GM18502 (cell line): ENCODE results near the gene KRTAP5-1.
"Not testable (repeated sequence)": the region's sequence is repeated elsewhere in the genome, so short reads cannot be mapped to it uniquely, and the experiment has no call there.

Experiments
- ATAC-seq: cut with Tn5 transposase; IDR thresholded peaks from one replicate; pipeline ENCODE4 v1.9.1; 2021; ENCODE audit warnings: mild to moderate bottlenecking; ENCODE audit not compliant: unreplicated experiment, poor library complexity

KRTAP5-1 gene

GRCh38 chr11:1604181-1604580 is 19.1 kb upstream of the KRTAP5-1 start:
- ATAC-seq = no peak

DNA sequence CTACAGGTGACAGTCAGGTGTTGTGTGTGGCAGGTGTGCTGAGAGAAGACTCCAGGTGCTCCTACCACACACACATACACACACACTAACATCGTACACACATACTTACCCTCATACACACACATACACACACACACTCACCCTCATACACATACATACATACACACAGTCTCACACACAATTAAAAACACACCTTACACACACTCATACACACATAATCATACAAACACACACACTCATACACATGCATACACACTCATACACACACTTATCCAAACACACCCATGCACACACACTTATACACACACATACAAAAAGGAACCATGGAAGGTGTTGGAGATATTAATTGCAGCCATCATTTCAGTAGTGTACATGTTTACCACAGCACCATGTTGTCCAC is 18.5 kb upstream of the KRTAP5-1 start:
- no peak for ATAC-seq

DNA sequence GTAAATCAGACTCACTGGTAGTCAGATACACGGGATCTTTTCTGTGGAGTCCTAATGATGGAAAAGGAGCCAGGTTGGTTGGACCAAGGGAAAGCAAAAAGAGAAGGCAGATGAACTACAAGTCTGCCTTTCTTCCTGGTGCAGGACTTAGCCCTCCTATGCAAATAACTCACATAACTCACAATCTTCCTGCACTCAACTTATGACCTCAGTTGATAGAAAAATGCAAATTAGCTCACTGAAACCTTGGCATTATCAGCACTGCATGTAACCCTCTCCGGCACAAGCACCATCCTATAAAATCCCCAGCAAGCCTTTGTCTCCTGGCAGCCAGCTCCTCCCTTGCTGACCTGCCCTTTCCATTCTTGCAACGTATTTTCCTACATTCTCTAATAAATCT is 16.6 kb upstream of the KRTAP5-1 start:
- ATAC-seq = not testable (repeated sequence)

DNA sequence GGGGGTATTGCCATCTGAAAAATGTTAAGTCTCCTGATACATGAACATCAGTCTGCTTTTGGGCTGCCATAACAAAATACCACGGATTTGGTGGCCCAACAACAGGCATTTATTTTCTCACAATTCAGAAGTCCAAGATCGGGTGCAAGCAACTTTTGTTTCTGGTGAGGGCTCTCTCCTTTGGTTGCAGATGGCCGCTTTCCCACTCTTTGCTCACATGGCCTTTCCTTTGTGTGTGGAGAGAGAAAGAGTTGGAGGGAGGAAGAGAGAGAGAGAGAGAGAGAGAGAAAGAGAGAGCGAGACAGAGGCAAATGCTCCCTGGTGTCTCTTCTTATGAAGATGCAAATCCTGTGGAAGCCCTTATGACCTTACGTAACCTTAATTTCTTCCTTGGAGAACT is 15.5 kb upstream of the KRTAP5-1 start:
- ATAC-seq = no peak

DNA sequence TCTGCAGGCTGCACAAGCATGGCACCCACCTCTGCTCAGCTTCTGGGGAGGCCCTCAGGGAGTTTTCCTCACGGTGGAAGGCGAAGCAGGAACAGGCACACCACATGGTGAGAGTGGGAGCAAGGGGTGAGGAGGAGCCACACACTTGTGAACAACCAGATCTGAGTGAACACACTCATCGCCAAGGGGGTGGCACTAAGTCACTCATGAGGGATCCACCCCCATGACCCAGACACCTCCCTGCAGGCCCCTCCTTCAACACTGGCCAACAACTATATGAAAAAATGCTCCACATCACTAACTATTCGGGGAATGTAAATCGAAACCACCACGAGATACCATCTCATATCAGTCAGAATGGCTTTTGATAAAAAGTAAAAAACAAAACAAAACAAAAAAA is 13.7 kb upstream of the KRTAP5-1 start:
- no peak for ATAC-seq

GRCh38 chr11:1598406-1598805 is 13.3 kb upstream of the KRTAP5-1 start:
- ATAC-seq = not testable (repeated sequence)

- no peak for ATAC-seq
Observed at GRCh38 chr11:1597994-1598380, 12.9 kb upstream of the KRTAP5-1 start, which contains the start of gene KRTAP5-2. Gene KRTAP5-2 (minus strand): TSS chr11:1598294. CDS start chr11:1598250, 44 bp downstream.

- no peak for ATAC-seq
Observed at GRCh38 chr11:1597331-1597993, 12.4 kb upstream of the KRTAP5-1 start.

DNA sequence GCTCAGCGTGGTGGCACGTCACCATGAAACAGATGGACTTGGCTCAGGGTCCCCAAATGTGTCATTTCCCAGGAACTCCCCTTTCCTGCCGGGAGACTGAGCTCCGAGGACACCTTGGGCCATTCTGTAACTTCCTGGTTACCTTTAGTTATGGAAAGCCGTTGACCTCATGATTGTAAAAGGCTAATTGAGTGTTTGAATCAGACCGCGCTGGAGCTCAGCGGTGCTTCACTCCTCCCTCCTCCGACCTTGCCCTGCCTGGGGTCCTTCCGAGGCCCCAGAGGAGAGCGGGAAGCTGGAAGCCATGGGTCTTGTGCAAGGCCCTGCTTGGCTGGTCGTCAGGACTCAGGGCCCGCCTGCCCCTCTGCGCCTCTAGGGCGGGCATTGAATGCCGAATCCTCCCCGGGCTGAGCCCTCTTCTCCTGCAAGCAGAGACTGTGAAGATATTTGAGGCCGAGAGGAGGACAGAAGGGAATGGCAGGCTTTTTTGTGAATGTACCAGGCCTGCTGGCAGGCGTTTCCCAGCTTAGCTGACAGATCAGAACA is 11.6 kb upstream of the KRTAP5-1 start:
- not testable (repeated sequence) for ATAC-seq

- not testable (repeated sequence) for ATAC-seq
Observed at GRCh38 chr11:1595994-1596575, 11.0 kb upstream of the KRTAP5-1 start.

DNA sequence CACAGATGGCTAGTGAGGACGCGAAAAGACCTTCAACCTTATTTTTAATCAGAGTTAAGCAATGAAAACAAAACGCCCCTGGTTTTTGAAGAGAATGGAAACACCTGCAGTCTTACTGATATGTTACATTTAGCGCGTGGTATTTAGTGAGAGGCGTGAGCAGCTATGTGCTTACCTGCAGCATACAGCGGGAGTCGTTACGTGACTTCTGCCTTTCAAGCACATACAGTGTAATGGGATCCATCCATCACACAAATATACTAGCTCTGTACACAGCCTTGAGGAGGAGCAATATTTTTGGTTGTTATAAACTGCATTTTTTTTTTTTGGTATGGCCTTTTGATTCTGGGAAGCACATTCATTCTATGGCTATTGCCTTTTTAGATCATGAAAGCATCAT is 7.5 kb upstream of the KRTAP5-1 start:
- ATAC-seq = no peak

DNA sequence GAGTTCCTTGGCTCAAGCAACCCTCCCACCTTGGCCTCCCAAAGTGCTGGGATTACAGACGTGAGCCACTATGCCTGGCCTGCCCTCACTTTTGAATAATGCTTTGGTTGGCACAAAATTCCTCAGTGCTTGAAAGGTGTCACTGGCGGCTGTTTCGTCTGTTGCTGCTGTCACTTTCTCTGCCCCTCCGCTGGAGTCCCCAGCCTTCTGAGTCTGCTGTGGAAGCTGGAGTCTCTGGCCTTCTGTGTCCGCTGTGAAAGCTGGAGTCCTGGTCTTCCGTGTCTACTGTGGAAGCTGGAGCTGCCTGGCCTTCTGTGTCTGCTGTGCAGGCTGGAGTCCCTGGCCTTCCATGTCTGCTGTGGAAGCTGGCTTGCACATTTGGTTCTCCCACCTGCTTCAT is 4.9 kb upstream of the KRTAP5-1 start:
- no peak for ATAC-seq

- not testable (repeated sequence) for ATAC-seq
Observed at GRCh38 chr11:1589191-1589963, 4.3 kb upstream of the KRTAP5-1 start.

DNA sequence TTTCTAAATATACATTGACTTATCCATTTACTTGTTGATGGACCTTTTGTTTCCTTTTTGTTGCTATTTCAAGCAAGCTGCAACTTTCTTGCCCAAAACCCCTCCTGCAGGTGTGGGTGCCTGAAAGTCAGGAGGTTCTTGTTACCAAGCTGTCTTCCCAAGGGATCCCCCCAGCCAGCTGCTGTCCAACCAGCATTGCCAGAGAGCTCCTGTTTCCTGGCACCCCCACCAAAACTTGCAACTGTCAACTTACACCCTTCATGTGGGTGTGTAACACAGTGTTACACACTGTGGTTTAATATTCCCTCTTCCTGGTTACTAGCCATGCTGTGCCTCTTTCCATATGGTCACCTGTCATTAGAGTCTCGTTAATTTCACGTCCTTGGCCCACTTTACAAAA is 1.6 kb upstream of the KRTAP5-1 start:
- no peak for ATAC-seq

GRCh38 chr11:1582909-1583308 is 2.2 kb downstream of the KRTAP5-1 start:
- ATAC-seq = not testable (repeated sequence)

- ATAC-seq = no peak
Observed at GRCh38 chr11:1581976-1582375, 3.1 kb downstream of the KRTAP5-1 start.

DNA sequence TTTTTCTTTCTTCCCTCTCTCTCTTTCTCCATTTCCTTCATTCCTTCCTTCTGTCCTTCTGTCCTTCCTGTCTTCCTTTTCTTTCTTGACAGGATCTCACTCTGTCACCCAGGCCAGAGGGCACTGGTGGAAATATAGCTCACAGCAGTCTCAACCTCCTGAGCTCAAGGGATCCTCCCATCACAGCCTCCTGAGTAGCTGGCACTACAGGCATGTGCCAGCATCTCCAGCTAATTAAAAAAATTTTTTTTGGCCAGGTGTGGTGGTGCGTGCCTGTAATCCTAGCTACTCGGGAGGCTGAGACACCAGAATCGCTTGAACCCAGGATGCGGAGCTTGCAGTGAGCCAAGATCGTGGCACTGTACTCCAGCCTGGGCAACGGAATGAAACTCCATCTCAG is 8.3 kb downstream of the KRTAP5-1 start:
- no peak for ATAC-seq

- not testable (repeated sequence) for ATAC-seq
Observed at GRCh38 chr11:1575756-1576155, 9.3 kb downstream of the KRTAP5-1 start.

GRCh38 chr11:1574933-1575242 is 10.2 kb downstream of the KRTAP5-1 start:
- ATAC-seq = no peak

GRCh38 chr11:1574238-1574932 is 10.7 kb downstream of the KRTAP5-1 start:
- no peak for ATAC-seq

- ATAC-seq = no peak
Observed at GRCh38 chr11:1573903-1574237, 11.2 kb downstream of the KRTAP5-1 start.
